ENCODE measurements around the gene TAS2R9.
"Not testable (repeated sequence)": the region's sequence is repeated elsewhere in the genome, so short reads cannot be mapped to it uniquely, and the experiment has no call there.

Gene TAS2R9, protein sequence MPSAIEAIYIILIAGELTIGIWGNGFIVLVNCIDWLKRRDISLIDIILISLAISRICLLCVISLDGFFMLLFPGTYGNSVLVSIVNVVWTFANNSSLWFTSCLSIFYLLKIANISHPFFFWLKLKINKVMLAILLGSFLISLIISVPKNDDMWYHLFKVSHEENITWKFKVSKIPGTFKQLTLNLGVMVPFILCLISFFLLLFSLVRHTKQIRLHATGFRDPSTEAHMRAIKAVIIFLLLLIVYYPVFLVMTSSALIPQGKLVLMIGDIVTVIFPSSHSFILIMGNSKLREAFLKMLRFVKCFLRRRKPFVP

GRCh38 chr12:10810068-10810467 is at the start of gene TAS2R9:
TAS2R9 (minus strand) TSS chr12:10810168; CDS start chr12:10810075, 93 bp downstream.
- no peak for DNase-seq (ENCODE audit: insufficient read length, low spot score)
- FAIRE-seq: no peak

GRCh38 chr12:10855807-10856206 is 45.8 kb upstream of the TAS2R9 start:
- DNase-seq (ENCODE audit: insufficient read length, low spot score): no peak
- FAIRE-seq: no peak

GRCh38 chr12:10853776-10854175 is 43.8 kb upstream of the TAS2R9 start:
- no peak for DNase-seq (ENCODE audit: insufficient read length, low spot score)
- no peak for FAIRE-seq

DNA sequence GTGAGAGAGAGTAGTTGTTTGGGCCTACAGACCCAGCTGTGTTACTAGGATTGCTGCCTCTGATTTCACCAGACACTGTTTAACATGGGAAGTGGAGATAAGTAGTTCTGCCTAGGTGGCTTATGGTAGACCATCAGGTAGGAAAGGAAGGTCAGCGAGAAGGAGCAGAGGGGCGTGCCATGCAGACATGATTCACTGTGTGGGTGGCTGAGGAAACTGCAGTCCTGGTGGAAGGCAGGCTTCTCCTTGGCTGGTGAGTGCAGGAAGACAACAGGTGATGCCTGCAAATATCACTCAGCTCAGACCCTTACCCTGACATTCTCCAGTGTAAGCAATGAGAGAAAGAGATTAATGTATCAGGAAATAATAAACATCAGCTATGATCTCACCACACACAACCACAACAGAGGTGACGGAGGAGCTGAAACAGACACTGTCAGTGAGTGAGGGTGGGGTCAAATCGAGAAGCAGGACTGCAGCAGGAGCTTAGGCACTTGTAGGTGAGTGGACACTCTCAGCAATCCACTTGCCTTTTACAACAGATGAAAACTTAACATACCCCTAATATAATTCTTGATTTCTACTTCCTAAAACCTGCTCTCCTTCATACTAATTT is 41.4 kb upstream of the TAS2R9 start:
- DNase-seq (ENCODE audit: insufficient read length, low spot score) (no peak), FAIRE-seq (no peak)

DNA sequence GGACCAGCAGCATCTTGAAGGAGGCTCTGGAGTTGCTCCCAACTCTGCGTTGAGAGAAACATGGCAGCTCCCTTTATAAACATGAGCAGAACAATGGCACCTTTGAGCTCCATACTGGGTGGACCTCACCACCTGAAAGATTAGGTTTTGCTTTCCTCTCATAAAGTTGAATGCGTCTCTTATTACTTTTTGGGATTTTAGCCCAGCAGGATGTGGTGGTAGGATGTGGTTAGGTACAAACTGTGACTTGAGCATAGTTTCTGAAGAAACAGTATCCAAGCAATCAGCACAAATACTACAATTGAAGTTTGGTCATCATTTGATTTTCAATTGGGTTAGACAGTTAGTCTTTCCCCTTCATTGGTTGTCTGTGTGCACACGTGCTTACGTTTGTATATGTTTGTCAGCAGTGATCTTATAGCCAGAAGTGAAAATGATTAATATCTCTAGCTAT is 39.5 kb upstream of the TAS2R9 start, which contains the start of gene PRR4:
Gene PRR4, minus strand, starts transcription at position 51 of the 454 bp plus-strand sequence. Its CDS starts 38 bp downstream, at position 13.
- FAIRE-seq: no peak
- DNase-seq (ENCODE audit: insufficient read length, low spot score): no peak

DNA sequence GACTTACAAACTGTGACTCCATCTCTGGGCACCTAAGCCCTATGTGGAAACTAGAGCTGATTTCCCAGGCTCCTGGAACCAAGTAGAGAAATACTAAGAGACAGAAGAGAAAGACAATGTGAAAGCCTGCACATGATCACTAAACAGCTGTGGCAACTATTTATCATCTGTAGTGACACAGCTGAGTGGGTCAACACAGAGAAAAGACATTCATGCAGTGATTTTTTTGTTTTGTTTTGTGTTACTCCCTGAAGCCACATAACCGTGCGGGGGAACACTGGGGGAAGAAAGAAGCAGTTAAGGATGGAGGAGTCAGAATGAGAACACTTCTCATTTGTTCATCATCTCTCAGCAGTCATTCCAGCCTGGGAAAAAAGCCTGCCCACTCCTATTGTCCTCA is 37.8 kb upstream of the TAS2R9 start:
- FAIRE-seq (no peak), DNase-seq (ENCODE audit: insufficient read length, low spot score) (no peak)

DNA sequence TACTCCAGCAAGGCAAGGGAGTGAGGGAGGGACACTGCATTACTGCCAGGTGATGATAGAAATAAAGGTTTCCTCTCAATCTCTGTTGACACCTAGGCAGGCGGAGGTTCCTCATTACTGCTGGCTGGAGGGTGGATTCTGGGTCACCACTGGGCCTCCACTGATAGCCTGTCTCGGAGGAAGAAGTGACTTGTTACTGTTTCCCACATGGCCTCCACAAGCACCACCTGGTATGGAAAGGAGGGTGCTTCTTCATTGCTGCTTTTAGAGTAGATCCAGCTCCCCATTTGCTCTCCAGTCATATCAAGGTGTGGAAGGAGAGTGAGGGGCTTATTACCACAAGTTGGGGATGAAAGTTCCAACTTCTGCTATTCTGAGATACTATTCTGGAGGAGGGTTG is 32.9 kb upstream of the TAS2R9 start:
- FAIRE-seq: no peak
- no peak for DNase-seq (ENCODE audit: insufficient read length, low spot score)

DNA sequence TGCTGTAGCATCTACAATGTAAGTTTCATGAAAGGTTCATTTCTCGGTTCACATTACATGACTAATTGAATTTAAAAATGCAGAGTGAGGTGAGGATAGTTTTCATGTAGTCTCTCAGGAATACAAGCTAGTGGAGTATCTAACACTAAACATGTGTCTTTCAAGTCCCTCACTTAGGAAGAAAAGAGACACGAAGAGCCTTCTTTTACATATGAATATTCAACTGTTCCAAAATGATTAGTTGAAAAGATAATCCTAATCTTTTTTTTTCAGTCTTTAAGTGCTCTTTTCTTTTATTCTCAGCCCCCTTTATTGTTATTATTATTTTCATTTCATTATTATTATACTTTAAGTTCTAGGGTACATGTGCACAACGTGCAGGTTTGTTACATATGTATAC is 28.5 kb upstream of the TAS2R9 start:
- DNase-seq (ENCODE audit: insufficient read length, low spot score) (no peak), FAIRE-seq (no peak)

GRCh38 chr12:10829994-10830393 is 20.0 kb upstream of the TAS2R9 start:
- FAIRE-seq: no peak
- no peak for DNase-seq (ENCODE audit: insufficient read length, low spot score)

- FAIRE-seq (no peak), DNase-seq (ENCODE audit: insufficient read length, low spot score) (no peak)
Observed at GRCh38 chr12:10826258-10826657, 16.3 kb upstream of the TAS2R9 start, which contains the start of gene TAS2R10. TAS2R10 (minus strand) TSS chr12:10826358; CDS start chr12:10826269, 89 bp downstream.

DNA sequence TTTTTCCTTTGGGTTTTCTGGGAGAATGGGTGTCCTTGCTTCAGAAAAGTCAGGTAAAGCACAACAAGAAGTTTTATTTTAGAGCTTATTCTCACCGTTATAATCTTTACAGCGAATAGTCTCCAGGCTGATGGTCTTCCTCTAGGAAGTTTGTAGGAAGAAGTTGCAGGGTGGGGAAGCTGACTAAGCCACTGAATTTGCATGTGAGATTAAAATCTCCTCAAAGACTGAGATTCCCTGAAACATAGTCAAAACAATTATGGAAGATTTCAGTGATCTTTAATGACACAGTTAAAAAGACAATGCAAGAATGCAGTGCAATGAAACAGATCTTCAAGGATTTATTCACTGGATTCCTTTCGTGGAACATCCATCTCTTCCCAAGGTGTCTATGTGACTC is 15.0 kb upstream of the TAS2R9 start:
- no peak for FAIRE-seq

GRCh38 chr12:10811883-10812536 is 2.0 kb upstream of the TAS2R9 start:
- no peak for DNase-seq (ENCODE audit: insufficient read length, low spot score)
- FAIRE-seq: no peak

More for the DNA sequence above, 15.0 kb upstream of the TAS2R9 start:
- DNase-seq (ENCODE audit: insufficient read length, low spot score): no peak

DNA sequence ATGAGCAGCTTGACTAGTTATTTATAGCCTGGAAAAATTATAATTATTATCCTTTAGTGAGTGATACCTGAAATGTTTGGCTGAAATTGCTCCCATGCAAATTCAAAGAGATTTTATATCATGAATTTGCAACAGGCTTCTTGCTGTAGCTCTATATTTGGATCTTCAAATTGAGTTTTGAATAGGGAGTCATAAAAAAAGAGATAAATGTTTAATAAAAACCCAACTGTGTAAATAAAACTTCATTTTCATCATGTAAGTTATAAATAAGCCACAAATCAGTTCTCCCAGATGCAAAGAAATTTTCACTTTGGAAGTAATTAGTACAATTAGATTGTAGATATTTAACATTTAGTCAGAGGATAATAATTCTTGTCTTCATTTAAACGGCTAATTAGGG is 2.8 kb downstream of the TAS2R9 start, which contains the start of gene TAS2R8:
Gene TAS2R8, minus strand, starts transcription at position 101 of the 400 bp plus-strand sequence. CDS start 306 bp downstream, outside the sequence.
- DNase-seq (ENCODE audit: insufficient read length, low spot score): no peak
- FAIRE-seq: no peak

DNA sequence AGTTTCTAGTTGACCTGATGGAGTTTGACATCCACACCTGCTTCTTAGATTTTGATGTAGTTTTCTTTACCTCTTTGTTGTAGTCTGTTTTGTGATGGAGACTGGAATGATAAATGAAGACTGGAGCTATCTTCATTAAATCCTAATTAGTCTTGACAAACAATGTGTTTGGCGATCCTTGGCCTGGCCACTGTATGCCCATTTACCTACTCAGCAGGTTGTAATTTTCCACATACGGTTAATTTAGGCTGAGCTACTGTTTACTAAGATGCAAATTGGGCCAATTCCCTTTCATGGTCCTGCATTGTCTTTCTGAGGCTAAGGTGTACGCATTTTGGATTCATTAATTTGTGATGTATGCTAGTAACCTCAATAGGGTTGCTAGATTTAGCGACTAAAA is 7.4 kb downstream of the TAS2R9 start, which contains the start of gene TAS2R7:
Gene TAS2R7, minus strand, starts transcription at position 41 of the 400 bp plus-strand sequence. CDS start 57 bp downstream, outside the sequence.
- FAIRE-seq (no peak), DNase-seq (ENCODE audit: insufficient read length, low spot score) (no peak)

- no peak for DNase-seq (ENCODE audit: insufficient read length, low spot score)
- FAIRE-seq: no peak
Observed at GRCh38 chr12:10801741-10802140, 8.2 kb downstream of the TAS2R9 start.

- no peak for DNase-seq (ENCODE audit: insufficient read length, low spot score)
- FAIRE-seq: no peak
Observed at GRCh38 chr12:10794222-10794621, 15.7 kb downstream of the TAS2R9 start.

- FAIRE-seq: not testable (repeated sequence)
Observed at GRCh38 chr12:10791769-10792168, 18.2 kb downstream of the TAS2R9 start.

DNA sequence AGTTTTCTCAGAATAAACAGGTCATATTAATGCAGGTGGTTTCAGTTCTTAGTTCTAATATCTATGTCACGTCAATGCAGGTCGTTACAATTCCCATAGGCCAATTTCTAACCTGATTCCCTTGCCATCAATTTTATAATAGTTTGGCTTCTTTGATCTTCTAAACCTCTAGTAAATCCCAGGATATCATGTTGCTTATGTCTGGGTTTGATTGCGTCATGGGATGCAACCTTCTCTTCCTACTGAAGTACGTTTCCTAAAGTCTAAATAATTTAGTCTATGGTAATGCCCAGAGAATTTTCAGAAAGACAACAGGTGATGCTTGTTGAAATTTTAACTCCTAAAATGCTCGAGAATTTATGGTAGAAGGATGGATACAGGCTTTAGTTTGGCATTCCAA is 26.7 kb downstream of the TAS2R9 start:
- DNase-seq (ENCODE audit: insufficient read length, low spot score) (no peak), FAIRE-seq (no peak)

More at GRCh38 chr12:10791769-10792168, 18.2 kb downstream of the TAS2R9 start:
- not testable (repeated sequence) for DNase-seq (ENCODE audit: insufficient read length, low spot score)

- no peak for FAIRE-seq
- DNase-seq (ENCODE audit: insufficient read length, low spot score): no peak
Observed at GRCh38 chr12:10779103-10779502, 30.9 kb downstream of the TAS2R9 start.

GRCh38 chr12:10771132-10771733 is 38.7 kb downstream of the TAS2R9 start:
- FAIRE-seq (no peak), DNase-seq (ENCODE audit: insufficient read length, low spot score) (peak; percentile 9)

GRCh38 chr12:10759657-10760056 is 50.3 kb downstream of the TAS2R9 start:
- no peak for FAIRE-seq

More at GRCh38 chr12:10759657-10760056, 50.3 kb downstream of the TAS2R9 start:
- no peak for DNase-seq (ENCODE audit: insufficient read length, low spot score)
